Breast epithelium (tissue), 4 donors: ENCODE results near the gene TMEM151B. TPM values are rescaled to one million over a fixed set of nuclear protein-coding genes. Genes with fewer than 3 reads are reported as not detected.

Source experiments
- DNase-seq, 2 donors: peaks; one replicate each; pipeline ENCODE4 v3.0.0-alpha.2; 2019; ENCODE audit warnings: low spot score in 2 of 2
- H3K27ac ChIP-seq, 2 donors: fragments of 200-600 bp; sonication (generic) in 1 of 2; one replicate each; pipeline ENCODE4 v1.5.1; 2016 to 2019; ENCODE audit warnings: mild to moderate bottlenecking in 1 of 2
- H3K27me3 ChIP-seq, 2 donors: fragments of 200-600 bp; sonication (generic) in 1 of 2; one replicate each; pipeline versions ENCODE4 v1.5.1 to v1.6.0; 2017 to 2019; ENCODE audit warnings: control low read depth in 1 of 2, mild to moderate bottlenecking in 1 of 2
- H3K36me3 ChIP-seq: fragments of 200-600 bp; one replicate; pipeline ENCODE4 v1.5.1; 2019
- H3K4me1 ChIP-seq, 2 donors: fragments of 200-600 bp; sonication (generic); one replicate each; pipeline ENCODE4 v1.5.1; 2016 to 2019; ENCODE audit warnings: control low read depth in 1 of 2
- H3K4me3 ChIP-seq, 3 donors: fragments of 200-600 bp; sonication (generic); 1 replicate in 2 of 3; 2 replicates in 1 of 3; pipeline ENCODE4 v1.5.1; 2016 to 2019; ENCODE audit warnings: mild to moderate bottlenecking in 3 of 3, moderate library complexity in 2 of 3
- H3K9me3 ChIP-seq, 2 donors: fragments of 200-600 bp; sonication (generic) in 1 of 2; one replicate each; pipeline ENCODE4 v1.5.1; 2016 to 2019; ENCODE audit warnings: control low read depth in 1 of 2
- CTCF ChIP-seq, 3 donors: fragments of 450-650 bp; IDR thresholded peaks; one replicate each; pipeline ENCODE4 v1.5.1; 2016 to 2017; ENCODE audit warnings: antibody characterized with exemption in 3 of 3, mild to moderate bottlenecking in 3 of 3, moderate library complexity in 3 of 3
- POLR2A ChIP-seq: fragments of 450-650 bp; IDR thresholded peaks from one replicate; pipeline ENCODE4 v1.6.1; 2016; ENCODE audit warnings: antibody characterized with exemption, mild to moderate bottlenecking, moderate library complexity
- POLR2AphosphoS5 ChIP-seq, 3 donors: sonication (generic); formaldehyde crosslinking; IDR thresholded peaks; one replicate each; pipeline ENCODE4 v1.6.1; 2017; ENCODE audit warnings: antibody characterized with exemption in 3 of 3
- intact Hi-C: fragments of 100-400 bp; cut with DNase I; formaldehyde crosslinking; loops from one replicate; pipeline ENCODE4 v1.15.1; 2023; ENCODE audit warnings: low total_unique reads
- total RNA-seq, 3 donors: library from RNA; depleted of rRNA; stranded (reverse); fragments of >200 nt; gene quantifications; one replicate each; pipeline ENCODE4 v1.1.0, GENCODE V29; 2016

The TMEM151B gene
- total RNA-seq, 3 donors from 2014 or later: 0.15 TPM; not detected in 2

- intact Hi-C loops: loop anchor here (2.0 kb wide), 1 partner anchor 76 kb away; no protein-coding TSS in a partner anchor
- H3K9me3 ChIP-seq: no peaks in the 10 kb centered on the region
- H3K27me3 ChIP-seq: peaks cover 6 to 26% of the 10 kb centered on the region in 2 donors
- TF ChIP-seq POLR2A (no peak), POLR2AphosphoS5 (IDR thresholded peaks at IDR 0.05) (no peak), CTCF (IDR thresholded peaks at IDR 0.05) (no peak)
- peak overlapping the region; percentile 11 to 79 (median 52) for H3K4me3 ChIP-seq
- H3K36me3 ChIP-seq: no peaks in the 10 kb centered on the region
- DNase-seq: no peak
- H3K4me1 ChIP-seq: no peaks in the 10 kb centered on the region
- H3K27ac ChIP-seq: no peak overlapping the region
Measured at GRCh38 chr6:44270526-44271405, 516 bp downstream of the TMEM151B start.

- H3K9me3 ChIP-seq: no peaks in the 10 kb centered on the region
- DNase-seq: no peak
- TF ChIP-seq CTCF (IDR thresholded peaks at IDR 0.05) (no peak), POLR2A (no peak), POLR2AphosphoS5 (IDR thresholded peaks at IDR 0.05) (no peak)
- H3K27ac ChIP-seq: no peak overlapping the region
- H3K36me3 ChIP-seq: no peaks in the 10 kb centered on the region
- no peaks in the 10 kb centered on the region for H3K4me1 ChIP-seq
- peaks cover 6 to 30% of the 10 kb centered on the region in 2 donors for H3K27me3 ChIP-seq
- H3K4me3 ChIP-seq: no peak overlapping the region
- intact Hi-C loops: loop anchor here (2.0 kb wide), 1 partner anchor 75 kb away; no protein-coding TSS in a partner anchor
Measured at GRCh38 chr6:44271406-44271723, 1.1 kb downstream of the TMEM151B start.

- H3K27ac ChIP-seq: no peak overlapping the region
- no peaks in the 10 kb centered on the region for H3K9me3 ChIP-seq
- peaks cover 6 to 35% of the 10 kb centered on the region in 2 donors for H3K27me3 ChIP-seq
- TF ChIP-seq POLR2AphosphoS5 (IDR thresholded peaks at IDR 0.05): no peak
- no peak for TF ChIP-seq CTCF (IDR thresholded peaks at IDR 0.05)
- no peak for TF ChIP-seq POLR2A
- H3K36me3 ChIP-seq: no peaks in the 10 kb centered on the region
- intact Hi-C loops: loop anchor here (2.0 kb wide), 1 partner anchor 75 kb away; no protein-coding TSS in a partner anchor
- no peak for DNase-seq
- H3K4me3 ChIP-seq: no peak overlapping the region
- no peaks in the 10 kb centered on the region for H3K4me1 ChIP-seq
Measured at GRCh38 chr6:44271914-44272313, 1.7 kb downstream of the TMEM151B start.

GRCh38 chr6:44272529-44272928, 2.3 kb downstream of the TMEM151B start:
- Histone ChIP-seq H3K27ac (no peak overlapping the region), H3K4me1 (no peaks in the 10 kb centered on the region), H3K36me3 (no peaks in the 10 kb centered on the region), H3K9me3 (no peaks in the 10 kb centered on the region), H3K4me3 (no peak overlapping the region), H3K27me3 (peaks cover 6 to 41% of the 10 kb centered on the region in 2 donors)
- TF ChIP-seq CTCF (IDR thresholded peaks at IDR 0.05) (no peak), POLR2AphosphoS5 (IDR thresholded peaks at IDR 0.05) (no peak), POLR2A (no peak)
- intact Hi-C loops: no loop called here
- no peak for DNase-seq

GRCh38 chr6:44272999-44273566, 2.8 kb downstream of the TMEM151B start:
- H3K9me3 ChIP-seq: no peaks in the 10 kb centered on the region
- DNase-seq: no peak
- H3K27me3 ChIP-seq: peaks cover 6 to 45% of the 10 kb centered on the region in 2 donors
- H3K4me3 ChIP-seq: no peak overlapping the region
- H3K36me3 ChIP-seq: no peaks in the 10 kb centered on the region
- H3K27ac ChIP-seq: no peak overlapping the region
- TF ChIP-seq POLR2AphosphoS5 (IDR thresholded peaks at IDR 0.05) (no peak), POLR2A (no peak), CTCF (IDR thresholded peaks at IDR 0.05) (no peak)
- no peaks in the 10 kb centered on the region for H3K4me1 ChIP-seq
- intact Hi-C loops: no loop called here
